Karpas-422 (cell line): ENCODE measurements around the gene PCSK5. TPM values are rescaled to one million over a fixed set of nuclear protein-coding genes. Genes with fewer than 3 reads are reported as not detected.

Experiments
- DNase-seq: peaks from one replicate; pipeline ENCODE4 v3.0.0-alpha.2; 2015
- H2AFZ ChIP-seq: fragments of 200-600 bp; sonication (generic); 2 replicates; pipeline ENCODE4 v1.6.1; 2014; ENCODE audit warnings: antibody characterized with exemption, low read length, mixed read lengths
- H3K27ac ChIP-seq: fragments of 200-600 bp; sonication (generic); 2 replicates; pipeline ENCODE4 v1.5.1; 2014; ENCODE audit warnings: mild to moderate bottlenecking, low read length, moderate library complexity
- H3K27me3 ChIP-seq: fragments of 200-600 bp; sonication (generic); 2 replicates; pipeline ENCODE4 v1.6.1; 2014; ENCODE audit warnings: low read length, mixed read lengths
- H3K36me3 ChIP-seq: fragments of 200-600 bp; sonication (generic); 2 replicates; pipeline ENCODE4 v1.6.1; 2014; ENCODE audit warnings: low read length, mixed read lengths; ENCODE audit not compliant: insufficient read depth
- H3K4me1 ChIP-seq: fragments of 200-600 bp; sonication (generic); 2 replicates; pipeline ENCODE4 v1.6.1; 2014; ENCODE audit warnings: mild to moderate bottlenecking, low read length, mixed read lengths
- H3K4me2 ChIP-seq: fragments of 200-600 bp; sonication (generic); 2 replicates; pipeline ENCODE4 v1.6.1; 2014; ENCODE audit warnings: low read length, low read depth, mild to moderate bottlenecking; ENCODE audit not compliant: poor library complexity, severe bottlenecking
- H3K4me3 ChIP-seq: fragments of 200-600 bp; sonication (generic); 2 replicates; pipeline ENCODE4 v1.5.1; 2014; ENCODE audit warnings: mild to moderate bottlenecking, antibody characterized with exemption, low read length, mixed read lengths
- H3K79me2 ChIP-seq: fragments of 200-600 bp; sonication (generic); 2 replicates; pipeline ENCODE4 v1.6.1; 2014; ENCODE audit warnings: mild to moderate bottlenecking, low read length, mixed read lengths
- H3K9ac ChIP-seq: fragments of 200-600 bp; sonication (generic); 2 replicates; pipeline ENCODE4 v1.6.0; 2014; ENCODE audit warnings: low read length
- H3K9me2 ChIP-seq: fragments of 200-600 bp; sonication (generic), shearing (Covaris generic); replicated peaks from 2 replicates; pipeline ENCODE4 v1.6.0; 2014; ENCODE audit warnings: mild to moderate bottlenecking, low read length, moderate library complexity; ENCODE audit not compliant: insufficient read depth
- H3K9me3 ChIP-seq: fragments of 300-700, 200-600 bp; sonication (generic); 2 replicates; pipeline ENCODE4 v1.6.1; 2014; ENCODE audit warnings: low read length, mixed read lengths
- H4K20me1 ChIP-seq: fragments of 200-600 bp; sonication (generic); 2 replicates; pipeline ENCODE4 v1.6.1; 2014; ENCODE audit warnings: mild to moderate bottlenecking, antibody characterized with exemption, low read length, low read depth; ENCODE audit not compliant: insufficient read depth
- total RNA-seq: library from RNA; depleted of rRNA; stranded (reverse); fragments of >200 nt; shearing (Covaris generic); gene quantifications from 2 replicates; pipeline ENCODE4 v1.2.3, GENCODE V29; 2014; ENCODE audit warnings: low replicate concordance

Gene PCSK5
- total RNA-seq, 1 experiment from 2014 or later: not detected

DNA sequence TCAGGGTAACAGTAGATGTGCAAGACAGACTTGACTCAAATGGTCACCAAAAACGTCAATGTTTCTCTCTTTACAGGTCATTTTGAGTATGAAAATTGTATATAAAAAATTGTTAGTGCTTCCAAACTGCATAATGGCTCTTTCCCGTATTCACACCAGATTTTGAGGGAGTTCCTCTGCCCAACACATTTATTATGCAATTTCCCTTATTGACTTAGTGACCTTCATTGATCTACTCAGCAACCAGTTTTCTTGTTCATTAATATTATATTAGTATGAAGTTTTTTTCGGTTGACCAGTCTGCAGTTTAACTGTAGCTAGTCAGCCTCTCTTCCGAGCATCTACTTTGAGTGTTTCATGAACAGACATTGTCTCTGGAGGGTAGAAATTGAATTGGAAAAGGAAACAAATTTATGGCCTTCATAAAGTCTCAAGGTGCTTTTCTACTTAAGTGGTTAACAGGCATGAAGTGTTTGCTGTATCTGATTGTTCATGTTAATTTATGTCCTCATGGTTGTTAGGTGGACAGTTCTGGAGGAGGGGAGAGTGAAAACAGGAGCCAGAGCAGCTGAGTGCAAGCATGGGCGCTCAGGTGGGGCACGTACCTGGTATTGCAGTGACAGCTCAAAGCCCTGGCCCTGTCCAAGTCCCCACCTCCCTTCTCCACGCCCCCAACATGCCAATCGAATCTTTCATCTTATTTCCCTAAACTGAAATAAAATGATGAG, 263.6 kb downstream of the PCSK5 start:
- Histone ChIP-seq H3K9me2 (no peaks in the 10 kb centered on the region), H2AFZ (no peak overlapping the region), H3K79me2 (no peaks in the 10 kb centered on the region), H3K4me1 (no peaks in the 10 kb centered on the region), H3K4me3 (no peak overlapping the region), H3K27me3 (no peaks in the 10 kb centered on the region), H4K20me1 (no peaks in the 10 kb centered on the region), H3K4me2 (no peak overlapping the region), H3K9ac (no peak overlapping the region), H3K27ac (no peak overlapping the region), H3K36me3 (no peaks in the 10 kb centered on the region), H3K9me3 (no peaks in the 10 kb centered on the region)
- DNase-seq: no peak

DNA sequence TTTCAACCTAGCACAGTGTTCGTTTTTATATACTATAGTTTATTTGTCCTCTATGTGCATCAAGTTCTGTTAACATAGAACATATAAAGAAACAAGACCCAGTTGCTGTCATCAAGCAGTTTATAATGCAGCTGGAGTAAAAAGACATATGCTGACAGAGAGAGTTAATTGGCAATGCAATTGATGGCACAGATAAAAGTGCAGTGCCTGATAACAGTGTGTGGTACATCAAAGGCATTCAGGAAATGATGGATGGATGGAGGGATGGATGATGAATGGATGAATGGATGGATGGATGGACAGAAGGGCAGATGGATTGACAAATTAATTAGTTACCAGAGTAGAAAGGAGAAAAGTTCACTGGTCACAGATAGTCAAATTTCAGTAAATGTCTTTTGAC, 264.9 kb downstream of the PCSK5 start:
- H3K4me1 ChIP-seq: no peaks in the 10 kb centered on the region
- H3K27ac ChIP-seq: no peak overlapping the region
- no peaks in the 10 kb centered on the region for H3K9me3 ChIP-seq
- H3K36me3 ChIP-seq: no peaks in the 10 kb centered on the region
- H3K4me3 ChIP-seq: no peak overlapping the region
- no peaks in the 10 kb centered on the region for H3K27me3 ChIP-seq
- H3K79me2 ChIP-seq: no peaks in the 10 kb centered on the region
- H3K4me2 ChIP-seq: no peak overlapping the region
- H3K9ac ChIP-seq: no peak overlapping the region
- H4K20me1 ChIP-seq: no peaks in the 10 kb centered on the region
- no peak overlapping the region for H2AFZ ChIP-seq
- no peaks in the 10 kb centered on the region for H3K9me2 ChIP-seq
- no peak for DNase-seq

DNA sequence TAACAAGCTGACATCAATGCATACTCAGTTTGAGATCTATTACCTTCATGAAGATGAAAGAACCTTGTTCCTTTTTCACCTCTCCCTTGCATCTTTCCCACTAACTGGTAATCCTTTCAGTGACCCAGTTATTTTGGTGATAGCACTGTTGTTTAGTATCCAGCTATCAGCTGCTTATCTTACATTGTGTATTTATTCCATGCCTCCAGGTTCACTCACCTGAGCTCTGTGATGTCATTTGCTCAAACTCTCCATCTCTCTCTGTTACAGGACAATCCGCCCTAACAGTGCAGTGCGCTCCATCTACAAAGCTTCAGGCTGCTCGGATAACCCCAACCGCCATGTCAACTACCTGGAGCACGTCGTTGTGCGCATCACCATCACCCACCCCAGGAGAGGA, 268.2 kb downstream of the PCSK5 start:
- Histone ChIP-seq H3K4me3 (no peak overlapping the region), H3K27ac (no peak overlapping the region), H3K9ac (no peak overlapping the region), H3K4me1 (no peaks in the 10 kb centered on the region), H3K27me3 (no peaks in the 10 kb centered on the region), H3K36me3 (no peaks in the 10 kb centered on the region), H3K79me2 (no peaks in the 10 kb centered on the region), H3K9me3 (no peaks in the 10 kb centered on the region), H4K20me1 (no peaks in the 10 kb centered on the region), H3K4me2 (no peak overlapping the region), H2AFZ (no peak overlapping the region), H3K9me2 (no peaks in the 10 kb centered on the region)
- DNase-seq: no peak

DNA sequence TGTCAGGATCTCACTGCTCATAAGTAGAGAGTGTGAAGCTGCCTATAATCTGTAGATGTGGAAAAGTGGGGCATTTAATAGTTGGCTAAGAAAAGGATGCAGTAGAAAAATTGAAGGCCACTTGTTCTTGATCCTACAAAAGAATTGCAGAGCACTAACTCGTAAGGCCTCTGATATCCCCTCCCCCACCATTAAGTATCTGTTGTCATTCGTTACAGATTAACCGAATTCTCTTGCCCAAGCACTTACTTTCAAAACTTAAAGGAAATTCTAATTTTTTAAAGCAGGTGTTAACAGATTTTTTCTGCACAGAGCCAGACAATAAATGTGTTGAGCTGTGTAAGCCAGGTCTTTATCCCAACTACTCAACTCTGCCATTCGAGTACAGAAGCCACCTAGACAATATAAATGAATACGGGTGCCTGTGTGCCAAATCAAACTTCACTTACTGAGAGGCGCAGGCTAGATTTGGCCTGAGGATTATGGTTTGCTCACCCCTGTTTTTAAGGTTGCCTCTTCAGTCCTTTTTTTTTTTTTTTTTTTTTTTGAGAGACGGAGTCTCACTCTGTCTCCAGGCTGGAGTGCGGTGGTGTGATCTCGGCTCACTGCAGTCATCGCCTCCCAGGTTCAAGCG, 268.9 kb downstream of the PCSK5 start:
- Histone ChIP-seq H3K27me3 (no peaks in the 10 kb centered on the region), H4K20me1 (no peaks in the 10 kb centered on the region), H3K9ac (no peak overlapping the region), H3K79me2 (no peaks in the 10 kb centered on the region), H2AFZ (no peak overlapping the region), H3K9me2 (no peaks in the 10 kb centered on the region), H3K27ac (no peak overlapping the region), H3K4me2 (no peak overlapping the region), H3K9me3 (no peaks in the 10 kb centered on the region), H3K4me1 (no peaks in the 10 kb centered on the region), H3K4me3 (no peak overlapping the region), H3K36me3 (no peaks in the 10 kb centered on the region)
- no peak for DNase-seq

DNA sequence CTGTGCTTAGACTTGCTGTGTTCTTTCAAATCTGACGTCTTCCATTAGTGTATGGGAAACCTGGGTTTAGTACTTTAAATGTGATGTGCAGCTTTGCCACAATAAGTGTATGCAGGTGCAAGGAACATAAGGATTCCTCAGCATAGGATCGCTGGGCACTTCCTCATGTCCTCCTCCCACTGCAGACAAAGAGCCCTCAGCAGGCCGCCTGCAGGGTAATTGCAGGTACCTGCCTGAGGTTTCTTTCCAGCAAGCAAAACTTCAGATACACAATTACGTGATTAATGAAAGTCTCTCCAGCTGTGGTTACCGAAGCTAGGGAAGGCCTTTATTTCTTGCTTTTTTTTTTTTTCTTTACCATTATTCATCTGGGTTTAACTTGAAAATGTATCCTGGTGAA, 270.6 kb downstream of the PCSK5 start:
- Histone ChIP-seq H4K20me1 (no peaks in the 10 kb centered on the region), H3K4me1 (no peaks in the 10 kb centered on the region), H2AFZ (no peak overlapping the region), H3K9ac (no peak overlapping the region), H3K79me2 (no peaks in the 10 kb centered on the region), H3K36me3 (no peaks in the 10 kb centered on the region), H3K4me2 (no peak overlapping the region), H3K27me3 (no peaks in the 10 kb centered on the region), H3K9me3 (no peaks in the 10 kb centered on the region), H3K4me3 (no peak overlapping the region), H3K27ac (no peak overlapping the region), H3K9me2 (no peaks in the 10 kb centered on the region)
- no peak for DNase-seq

DNA sequence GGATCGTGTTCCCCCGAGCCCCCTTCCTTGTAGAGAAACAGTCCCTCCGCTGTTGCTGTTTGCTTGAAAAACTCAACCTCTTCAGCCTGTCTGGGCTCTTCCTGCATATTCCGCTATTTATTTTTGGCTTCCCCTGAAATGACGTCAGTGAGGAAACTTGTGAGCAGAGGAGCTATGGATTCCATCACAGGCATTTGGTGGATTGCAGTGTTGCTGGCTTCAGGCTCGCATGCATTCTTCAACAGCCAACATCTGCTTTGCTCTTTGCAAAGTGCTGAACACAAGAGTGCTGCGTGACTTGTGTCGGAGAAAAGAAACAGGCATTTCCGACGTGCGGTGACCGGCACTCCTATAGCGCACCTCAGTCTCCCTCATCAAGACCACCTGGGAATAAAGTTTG, 271.1 kb downstream of the PCSK5 start:
- no peak overlapping the region for H3K4me3 ChIP-seq
- no peak overlapping the region for H3K4me2 ChIP-seq
- H2AFZ ChIP-seq: no peak overlapping the region
- no peaks in the 10 kb centered on the region for H4K20me1 ChIP-seq
- H3K36me3 ChIP-seq: no peaks in the 10 kb centered on the region
- DNase-seq: no peak
- H3K79me2 ChIP-seq: no peaks in the 10 kb centered on the region
- H3K27me3 ChIP-seq: no peaks in the 10 kb centered on the region
- no peaks in the 10 kb centered on the region for H3K9me3 ChIP-seq
- no peak overlapping the region for H3K27ac ChIP-seq
- no peaks in the 10 kb centered on the region for H3K4me1 ChIP-seq
- no peak overlapping the region for H3K9ac ChIP-seq
- H3K9me2 ChIP-seq: no peaks in the 10 kb centered on the region

DNA sequence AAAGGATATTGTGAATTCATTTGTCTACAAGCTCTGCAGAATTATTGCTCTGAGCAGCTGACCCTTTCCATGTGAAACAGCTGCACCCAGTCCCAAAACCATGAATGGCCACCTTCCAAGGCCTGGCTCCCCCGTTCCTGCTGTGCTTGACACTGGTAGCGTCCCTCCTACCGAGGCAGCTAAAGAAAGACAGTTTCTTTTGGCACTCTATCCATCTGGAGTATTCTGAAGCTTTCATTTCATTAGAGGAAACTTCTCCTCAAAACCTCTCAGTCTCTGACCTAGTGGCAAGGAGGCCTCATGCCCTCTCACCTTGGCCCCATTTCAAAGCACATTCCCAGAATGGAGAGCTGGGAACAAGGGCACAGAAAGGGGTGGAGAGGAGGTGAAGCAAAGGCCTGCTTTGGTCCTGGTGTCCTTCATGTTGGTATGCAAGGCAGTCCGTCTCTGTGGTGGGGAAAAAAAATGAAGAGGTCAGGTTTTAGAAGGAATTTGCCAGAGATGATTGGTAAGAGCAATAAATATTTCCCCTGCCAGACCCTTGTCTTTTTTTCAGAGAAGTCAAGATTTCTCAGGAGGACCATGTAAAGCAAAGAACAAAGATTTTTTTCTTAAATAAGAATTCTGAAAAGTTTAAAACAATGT, 271.7 kb downstream of the PCSK5 start:
- no peak for DNase-seq
- Histone ChIP-seq H3K36me3 (no peaks in the 10 kb centered on the region), H3K27ac (no peak overlapping the region), H3K4me1 (no peaks in the 10 kb centered on the region), H3K9me2 (no peaks in the 10 kb centered on the region), H3K27me3 (no peaks in the 10 kb centered on the region), H4K20me1 (no peaks in the 10 kb centered on the region), H3K79me2 (no peaks in the 10 kb centered on the region), H3K4me3 (no peak overlapping the region), H3K4me2 (no peak overlapping the region), H3K9me3 (no peaks in the 10 kb centered on the region), H3K9ac (no peak overlapping the region), H2AFZ (no peak overlapping the region)

DNA sequence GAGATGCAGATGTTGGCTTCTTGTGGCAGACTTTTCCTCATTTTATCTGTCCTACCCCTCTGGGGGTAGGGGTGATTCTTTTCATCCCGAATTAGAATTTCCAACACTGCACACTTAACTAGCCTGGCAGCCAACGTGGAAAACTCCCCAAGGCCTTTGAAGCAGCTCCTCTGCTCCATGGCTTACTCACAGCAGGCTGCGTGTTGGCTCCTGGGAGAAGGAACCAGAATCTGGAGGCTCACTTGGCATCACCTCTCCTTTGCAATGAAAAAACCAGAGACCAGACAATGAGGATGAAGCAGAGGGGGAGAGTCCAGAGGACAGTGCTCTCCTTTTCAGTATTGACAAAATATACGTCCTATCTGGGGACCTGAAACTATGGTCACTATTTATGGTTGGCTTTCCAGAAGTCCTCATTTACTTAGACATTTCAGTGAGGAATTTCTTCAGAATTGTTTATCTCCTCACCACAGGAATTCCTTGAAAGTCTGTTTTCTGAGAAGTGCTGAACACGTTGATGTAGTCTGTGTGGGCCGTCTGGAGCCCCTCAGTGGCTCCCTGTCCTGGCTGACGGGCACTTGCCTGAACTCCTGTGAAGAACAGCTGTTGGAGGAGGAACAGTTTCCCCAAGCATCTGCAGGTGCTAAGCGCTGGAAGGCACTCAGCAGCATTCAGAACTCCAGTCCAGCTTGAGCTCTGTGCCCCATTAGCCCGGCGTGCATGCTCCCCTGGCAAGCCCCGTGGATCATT, 272.5 kb downstream of the PCSK5 start:
- no peaks in the 10 kb centered on the region for H4K20me1 ChIP-seq
- no peaks in the 10 kb centered on the region for H3K79me2 ChIP-seq
- H3K4me3 ChIP-seq: no peak overlapping the region
- H3K9me3 ChIP-seq: no peaks in the 10 kb centered on the region
- H3K27me3 ChIP-seq: no peaks in the 10 kb centered on the region
- H3K9ac ChIP-seq: no peak overlapping the region
- H3K27ac ChIP-seq: no peak overlapping the region
- H2AFZ ChIP-seq: no peak overlapping the region
- H3K9me2 ChIP-seq: no peaks in the 10 kb centered on the region
- H3K36me3 ChIP-seq: no peaks in the 10 kb centered on the region
- DNase-seq: no peak
- H3K4me1 ChIP-seq: no peaks in the 10 kb centered on the region
- H3K4me2 ChIP-seq: no peak overlapping the region
